ENCODE measurements around the gene SBNO1. TPM values are rescaled to one million over a fixed set of nuclear protein-coding genes. Genes with fewer than 3 reads are reported as not detected.
A peak's percentile ranks its signal among the peaks of the same experiment; 100 is the strongest.
"Not testable (repeated sequence)": the region's sequence is repeated elsewhere in the genome, so short reads cannot be mapped to it uniquely, and the experiment has no call there.

Gene SBNO1
- total RNA-seq, 6 experiments from 2014 or later: 11.5 to 15.7 (median 13.2) TPM

DNA sequence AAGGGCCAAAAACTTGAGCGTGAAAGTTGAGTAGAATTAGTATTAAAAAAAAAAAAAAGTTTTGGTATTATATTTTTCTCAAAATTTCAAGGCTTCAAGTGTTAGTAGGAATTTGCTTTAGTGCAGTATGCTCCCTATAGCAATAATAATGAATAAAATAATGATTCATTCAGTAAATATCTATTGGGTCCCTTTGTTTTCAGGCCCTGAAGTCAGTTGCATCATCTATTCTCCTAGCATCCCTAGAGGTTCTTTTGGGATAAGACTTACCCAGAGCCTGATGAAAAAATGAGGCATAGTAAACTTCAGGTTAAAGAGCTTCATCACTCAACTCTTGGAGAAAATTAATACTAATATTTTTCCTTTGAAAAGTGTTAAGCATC, 20.3 kb upstream of the SBNO1 start:
- Histone ChIP-seq H3K36me3 (no peaks in the 10 kb centered on the region), H3K4me1 (peaks cover 0 to 23% (median 9%) of the 10 kb centered on the region in 4 donors), H3K27me3 (no peaks in the 10 kb centered on the region), H3K27ac (no peak overlapping the region), H3K4me3 (peak overlapping the region in 2 of 3 donors; percentile 56 to 75), H3K9me3 (no peaks in the 10 kb centered on the region)
- intact Hi-C loops (cut with DNase I): no loop called here
- DNase-seq (no peak), ATAC-seq (no peak)
- TF ChIP-seq, protein P1, sequence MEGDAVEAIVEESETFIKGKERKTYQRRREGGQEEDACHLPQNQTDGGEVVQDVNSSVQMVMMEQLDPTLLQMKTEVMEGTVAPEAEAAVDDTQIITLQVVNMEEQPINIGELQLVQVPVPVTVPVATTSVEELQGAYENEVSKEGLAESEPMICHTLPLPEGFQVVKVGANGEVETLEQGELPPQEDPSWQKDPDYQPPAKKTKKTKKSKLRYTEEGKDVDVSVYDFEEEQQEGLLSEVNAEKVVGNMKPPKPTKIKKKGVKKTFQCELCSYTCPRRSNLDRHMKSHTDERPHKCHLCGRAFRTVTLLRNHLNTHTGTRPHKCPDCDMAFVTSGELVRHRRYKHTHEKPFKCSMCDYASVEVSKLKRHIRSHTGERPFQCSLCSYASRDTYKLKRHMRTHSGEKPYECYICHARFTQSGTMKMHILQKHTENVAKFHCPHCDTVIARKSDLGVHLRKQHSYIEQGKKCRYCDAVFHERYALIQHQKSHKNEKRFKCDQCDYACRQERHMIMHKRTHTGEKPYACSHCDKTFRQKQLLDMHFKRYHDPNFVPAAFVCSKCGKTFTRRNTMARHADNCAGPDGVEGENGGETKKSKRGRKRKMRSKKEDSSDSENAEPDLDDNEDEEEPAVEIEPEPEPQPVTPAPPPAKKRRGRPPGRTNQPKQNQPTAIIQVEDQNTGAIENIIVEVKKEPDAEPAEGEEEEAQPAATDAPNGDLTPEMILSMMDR (IDR thresholded peaks at IDR 0.05): no peak
- TF ChIP-seq POLR2A (IDR thresholded peaks at IDR 0.05): no peak
- 0% methylated on average over 1 of the region's 1 CpG for WGBS (ENCODE audit: insufficient coverage, low coverage, low lambda C conversion rate, missing lambda C conversion rate)

DNA sequence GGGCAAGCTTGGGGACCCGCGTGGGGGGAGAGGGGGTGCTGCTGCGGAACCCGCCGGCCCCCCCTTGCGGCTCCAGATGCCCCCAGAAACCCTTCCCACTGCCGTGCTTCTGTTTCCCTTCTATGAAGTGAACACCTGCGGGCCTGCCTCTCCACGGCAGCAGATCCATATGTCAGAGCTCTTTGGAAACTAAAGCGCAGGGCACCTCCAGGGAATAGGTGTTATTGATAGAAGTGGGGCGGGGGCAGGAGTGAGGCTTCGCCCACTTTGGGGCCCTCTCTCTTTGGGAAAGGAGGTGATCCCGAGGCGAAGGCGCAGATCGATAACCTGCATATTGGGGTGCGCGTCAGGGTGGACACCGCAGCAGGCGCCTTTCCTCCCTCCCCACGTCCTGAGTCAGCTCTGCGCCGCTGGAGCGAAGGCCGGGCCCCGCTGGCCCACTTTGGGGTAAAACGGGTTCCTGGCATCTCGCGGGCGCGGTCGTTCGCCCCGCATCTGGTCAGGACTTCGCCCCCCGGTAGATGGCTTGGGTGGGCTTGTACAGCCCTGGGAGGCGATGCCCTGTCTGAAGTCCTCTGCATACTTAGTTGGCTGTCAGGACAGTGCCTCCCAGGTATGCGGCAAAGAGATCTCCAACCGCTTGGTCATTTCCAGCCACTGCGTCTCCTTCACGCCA, 19.8 kb upstream of the SBNO1 start:
- Histone ChIP-seq H3K4me3 (peak overlapping the region; percentile 56 to 75 (median 64)), H3K36me3 (no peaks in the 10 kb centered on the region), H3K4me1 (peaks cover 0 to 22% (median 9%) of the 10 kb centered on the region in 4 donors), H3K9me3 (no peaks in the 10 kb centered on the region), H3K27me3 (no peaks in the 10 kb centered on the region), H3K27ac (peak overlapping the region in 2 of 3 donors; percentile 50 to 60)
- DNase-seq (peak; percentile 39 to 62 (median 56)), ATAC-seq (no peak)
- TF ChIP-seq, protein P1 (IDR thresholded peaks at IDR 0.05): no peak
- TF ChIP-seq POLR2A (IDR thresholded peaks at IDR 0.05): no peak
- intact Hi-C loops (cut with DNase I): no loop called here
- 0% methylated on average over 7 of the region's 41 CpGs for WGBS (ENCODE audit: insufficient coverage, low coverage, low lambda C conversion rate, missing lambda C conversion rate)

DNA sequence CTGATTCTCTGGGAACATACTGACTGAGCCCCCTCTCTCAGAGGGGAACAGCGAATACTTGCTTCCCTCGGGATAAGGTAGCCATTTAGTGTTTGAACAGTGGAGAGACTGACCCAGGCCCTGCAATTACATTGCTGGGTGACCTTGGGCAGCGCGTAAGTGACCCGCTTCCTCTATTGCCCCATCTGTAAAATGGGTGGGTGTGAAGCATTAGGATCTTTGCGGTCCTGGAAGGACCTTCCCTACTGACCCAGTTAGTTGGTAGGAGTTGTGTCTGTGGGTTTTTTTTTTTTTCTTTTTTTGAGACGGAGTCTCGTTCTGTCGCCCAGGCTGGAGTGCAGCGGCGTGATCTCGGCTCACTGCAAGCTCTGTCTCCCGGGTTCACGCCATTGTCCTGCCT, 18.0 kb upstream of the SBNO1 start:
- intact Hi-C loops (cut with DNase I): no loop called here
- ATAC-seq (no peak), DNase-seq (no peak)
- H3K27me3 ChIP-seq: no peaks in the 10 kb centered on the region
- peaks cover 0 to 14% (median 5%) of the 10 kb centered on the region in 4 donors for H3K4me1 ChIP-seq
- no peak overlapping the region for H3K27ac ChIP-seq
- peak overlapping the region in 1 of 3 donors; percentile 75 for H3K4me3 ChIP-seq
- H3K36me3 ChIP-seq: no peaks in the 10 kb centered on the region
- no peak for TF ChIP-seq POLR2A (IDR thresholded peaks at IDR 0.05)
- TF ChIP-seq, protein P1 (IDR thresholded peaks at IDR 0.05): no peak
- WGBS (ENCODE audit: insufficient coverage, low coverage, low lambda C conversion rate, missing lambda C conversion rate): 79% methylated on average over 5 of the region's 14 CpGs
- H3K9me3 ChIP-seq: no peaks in the 10 kb centered on the region

DNA sequence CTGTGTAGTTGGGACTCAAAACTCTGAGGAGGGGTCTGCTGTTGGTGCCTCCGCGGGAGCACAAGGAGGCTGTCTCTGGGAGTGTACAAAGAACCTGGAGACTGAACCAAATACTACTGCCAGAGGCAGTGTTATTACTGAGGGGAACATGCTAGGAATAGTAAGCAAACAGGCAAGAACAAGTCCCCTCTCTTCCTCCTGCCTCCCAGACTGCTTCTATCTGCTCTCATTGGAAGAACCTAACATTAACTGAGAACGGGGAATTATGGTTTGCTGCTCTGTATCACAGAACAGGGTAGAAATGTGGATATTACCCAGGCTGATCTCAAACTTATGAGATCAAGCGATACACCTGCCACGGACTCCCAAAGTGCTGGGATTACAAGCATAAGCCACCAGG, 14.7 kb upstream of the SBNO1 start:
- ATAC-seq: no peak
- H3K4me1 ChIP-seq: peaks cover 0 to 5% (median under 1%) of the 10 kb centered on the region in 4 donors
- TF ChIP-seq, protein P1 (IDR thresholded peaks at IDR 0.05): no peak
- no peak for TF ChIP-seq POLR2A (IDR thresholded peaks at IDR 0.05)
- no peaks in the 10 kb centered on the region for H3K36me3 ChIP-seq
- no peaks in the 10 kb centered on the region for H3K27me3 ChIP-seq
- intact Hi-C loops (cut with DNase I): no loop called here
- no peak overlapping the region for H3K27ac ChIP-seq
- 96% methylated on average over 3 of the region's 5 CpGs for WGBS (ENCODE audit: insufficient coverage, low coverage, low lambda C conversion rate, missing lambda C conversion rate)
- DNase-seq: no peak
- H3K9me3 ChIP-seq: no peaks in the 10 kb centered on the region
- H3K4me3 ChIP-seq: no peak overlapping the region

DNA sequence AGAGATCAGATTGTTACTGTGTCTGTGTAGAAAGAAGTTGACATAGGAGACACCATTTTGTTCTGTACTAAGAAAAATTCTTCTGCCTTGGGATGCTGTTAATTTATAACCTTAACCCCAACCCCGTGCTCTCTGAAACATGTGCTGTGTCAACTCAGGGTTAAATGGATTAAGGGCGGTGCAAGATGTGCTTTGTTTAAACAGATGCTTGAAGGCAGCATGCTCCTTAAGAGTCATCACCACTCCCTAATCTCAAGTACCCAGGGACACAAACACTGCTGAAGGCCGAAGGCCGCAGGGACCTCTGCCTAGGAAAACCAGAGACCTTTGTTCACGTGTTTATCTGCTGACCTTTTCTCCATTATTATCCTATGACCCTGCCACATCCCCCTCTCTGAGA, 7.8 kb upstream of the SBNO1 start:
- WGBS (ENCODE audit: insufficient coverage, low coverage, low lambda C conversion rate, missing lambda C conversion rate): 77% methylated on average over 2 of the region's 5 CpGs
- H3K9me3 ChIP-seq; H3K4me1 ChIP-seq; H3K27ac ChIP-seq; H3K36me3 ChIP-seq; DNase-seq; intact Hi-C loops (cut with DNase I); H3K27me3 ChIP-seq; H3K4me3 ChIP-seq; ATAC-seq: not testable (repeated sequence)

DNA sequence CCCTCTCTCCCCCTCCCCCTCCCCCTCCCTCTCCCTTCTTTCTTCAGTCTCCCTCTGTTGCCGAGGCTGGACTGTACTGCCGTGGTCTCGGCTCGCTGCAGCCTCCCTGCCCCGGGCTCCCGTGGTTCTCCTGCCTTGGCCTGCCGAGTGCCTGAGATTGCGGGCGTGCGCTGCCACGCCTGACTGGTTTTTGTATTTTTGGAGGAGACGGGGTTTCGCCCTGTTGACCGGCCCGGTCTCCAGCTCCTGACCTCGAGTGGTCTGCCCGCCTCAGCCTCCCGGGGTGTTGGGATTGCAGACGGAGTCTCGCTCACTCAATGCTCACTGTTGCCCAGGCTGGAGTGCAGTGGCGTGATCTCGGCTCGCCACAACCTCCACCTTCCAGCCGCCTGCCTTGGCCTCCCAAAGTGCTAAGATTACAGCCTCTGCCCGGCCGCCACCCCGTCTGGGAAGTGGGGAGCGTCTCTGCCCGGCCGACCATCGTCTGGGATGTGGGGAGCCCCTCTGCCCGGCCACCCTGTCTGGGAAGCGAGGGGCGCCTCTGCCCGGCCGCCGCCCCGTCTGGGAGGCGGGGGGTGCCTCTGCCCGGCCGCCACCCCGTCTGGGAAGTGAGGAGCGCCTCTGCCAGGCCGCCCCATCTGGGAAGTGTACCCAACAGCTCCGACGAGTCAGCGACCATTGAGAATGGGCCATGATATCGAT, 7.2 kb upstream of the SBNO1 start:
- intact Hi-C loops (cut with DNase I); H3K9me3 ChIP-seq; H3K4me1 ChIP-seq; H3K27me3 ChIP-seq; H3K36me3 ChIP-seq; H3K27ac ChIP-seq; ATAC-seq; H3K4me3 ChIP-seq: not testable (repeated sequence)
- 80% methylated on average over 15 of the region's 48 CpGs for WGBS (ENCODE audit: insufficient coverage, low coverage, low lambda C conversion rate, missing lambda C conversion rate)
- DNase-seq: peak in 1 of 3 donors; percentile 27

Measured in right lobe of liver (tissue), 6 donors.